GM12878 (cell line): ENCODE results near the gene MYH9.

Experiments
- BACH1 ChIP-seq: fragments of 450-650 bp; IDR thresholded peaks from 2 replicates; pipeline ENCODE4 v1.6.1; 2017; ENCODE audit warnings: mild to moderate bottlenecking, borderline replicate concordance
- CEBPB ChIP-seq, 2 experiments: fragments of 150-350 bp in 1 of 2; IDR thresholded peaks; 2 replicates each; pipeline ENCODE4 v1.6.1; 2012 to 2014; ENCODE audit warnings: low read depth in 2 of 2, low read length in 2 of 2, borderline replicate concordance in 1 of 2, inconsistent platforms in 1 of 2
- CTCF ChIP-seq, 3 experiments: IDR thresholded peaks in 2 of 3; conservative IDR thresholded peaks in 1 of 3; 2 replicates each; pipeline ENCODE4 v1.5.1; 2011; ENCODE audit warnings: low read depth in 3 of 3, low read length in 3 of 3, mild to moderate bottlenecking in 3 of 3, control low read depth in 2 of 3, moderate library complexity in 2 of 3, inconsistent platforms in 1 of 3, mixed read lengths in 1 of 3; ENCODE audit not compliant: control insufficient read depth in 2 of 3, insufficient read depth in 1 of 3; ENCODE audit errors: extremely low read depth in 1 of 3
- EZH2 ChIP-seq: IDR thresholded peaks from 2 replicates; pipeline ENCODE4 v1.6.1; 2012; ENCODE audit warnings: low read depth, mild to moderate bottlenecking, control low read depth, inconsistent platforms, low read length, borderline replicate concordance; ENCODE audit not compliant: control insufficient read depth
- FOXK2 ChIP-seq: fragments of 450-650 bp; IDR thresholded peaks from 2 replicates; pipeline ENCODE4 v1.6.1; 2017; ENCODE audit warnings: mild to moderate bottlenecking, moderate library complexity
- GABPA ChIP-seq: IDR thresholded peaks from 2 replicates; pipeline ENCODE4 v1.6.1; 2014; ENCODE audit warnings: antibody characterized with exemption, low read depth, mild to moderate bottlenecking, inconsistent platforms
- POLR2A ChIP-seq: IDR thresholded peaks from 2 replicates; pipeline ENCODE4 v1.6.1; 2011; ENCODE audit warnings: low read depth, mild to moderate bottlenecking, low read length
- POLR2AphosphoS5 ChIP-seq: IDR thresholded peaks from 2 replicates; pipeline ENCODE4 v1.6.1; 2011; ENCODE audit warnings: mild to moderate bottlenecking, low read length, inconsistent platforms
- SREBF2 ChIP-seq: IDR thresholded peaks from 2 replicates; pipeline ENCODE4 v1.6.1; 2012; ENCODE audit warnings: mild to moderate bottlenecking, low read length
- TCF7 ChIP-seq: IDR thresholded peaks from 2 replicates; pipeline ENCODE4 v1.6.1; 2014; ENCODE audit warnings: antibody characterized with exemption, borderline replicate concordance
- ZNF622 ChIP-seq: fragments of 450-650 bp; IDR thresholded peaks from 2 replicates; pipeline ENCODE4 v1.6.1; 2017; ENCODE audit warnings: mild to moderate bottlenecking, inconsistent platforms
- TF ChIP-seq, protein P1 (sequence below): fragments of 450-650 bp; IDR thresholded peaks from 2 replicates; pipeline ENCODE4 v1.6.1; 2018; ENCODE audit warnings: borderline replicate concordance, mild to moderate bottlenecking; ENCODE audit not compliant: partially characterized antibody
- TF ChIP-seq, protein P2 (sequence below): IDR thresholded peaks from 2 replicates; pipeline ENCODE4 v1.6.1; 2012; ENCODE audit warnings: mild to moderate bottlenecking, low read depth, low read length

- no peak for TF ChIP-seq ZNF622
- 0 out of 2 replicates have a peak, but pooled peaks have one; percentile 33 for TF ChIP-seq POLR2A
- TF ChIP-seq, protein P1, sequence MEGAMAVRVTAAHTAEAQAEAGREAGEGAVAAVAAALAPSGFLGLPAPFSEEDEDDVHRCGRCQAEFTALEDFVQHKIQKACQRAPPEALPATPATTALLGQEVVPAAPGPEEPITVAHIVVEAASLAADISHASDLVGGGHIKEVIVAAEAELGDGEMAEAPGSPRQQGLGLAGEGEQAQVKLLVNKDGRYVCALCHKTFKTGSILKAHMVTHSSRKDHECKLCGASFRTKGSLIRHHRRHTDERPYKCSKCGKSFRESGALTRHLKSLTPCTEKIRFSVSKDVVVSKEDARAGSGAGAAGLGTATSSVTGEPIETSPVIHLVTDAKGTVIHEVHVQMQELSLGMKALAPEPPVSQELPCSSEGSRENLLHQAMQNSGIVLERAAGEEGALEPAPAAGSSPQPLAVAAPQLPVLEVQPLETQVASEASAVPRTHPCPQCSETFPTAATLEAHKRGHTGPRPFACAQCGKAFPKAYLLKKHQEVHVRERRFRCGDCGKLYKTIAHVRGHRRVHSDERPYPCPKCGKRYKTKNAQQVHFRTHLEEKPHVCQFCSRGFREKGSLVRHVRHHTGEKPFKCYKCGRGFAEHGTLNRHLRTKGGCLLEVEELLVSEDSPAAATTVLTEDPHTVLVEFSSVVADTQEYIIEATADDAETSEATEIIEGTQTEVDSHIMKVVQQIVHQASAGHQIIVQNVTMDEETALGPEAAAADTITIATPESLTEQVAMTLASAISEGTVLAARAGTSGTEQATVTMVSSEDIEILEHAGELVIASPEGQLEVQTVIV = no peak
- TF ChIP-seq CEBPB (IDR thresholded peaks at IDR 0.05; ENCODE audit: borderline replicate concordance in 1 of 2, low read depth in 2 of 2, low read length in 2 of 2) = no peak
- TF ChIP-seq BACH1 = no peak
- 0 out of 2 replicates have a peak, but pooled peaks have one; percentile 43 for TF ChIP-seq POLR2AphosphoS5
- TF ChIP-seq SREBF2 = no peak
- no peak for TF ChIP-seq CTCF (IDR thresholded peaks at IDR 0.05 in 2 of 3, conservative IDR thresholded peaks at IDR 0.05 in 1 of 3; ENCODE audit: control insufficient read depth in 2 of 3, extremely low read depth in 1 of 3, insufficient read depth in 1 of 3, low read depth in 3 of 3, low read length in 3 of 3)
- TF ChIP-seq GABPA = peak; percentile 79
- TF ChIP-seq, protein P2, sequence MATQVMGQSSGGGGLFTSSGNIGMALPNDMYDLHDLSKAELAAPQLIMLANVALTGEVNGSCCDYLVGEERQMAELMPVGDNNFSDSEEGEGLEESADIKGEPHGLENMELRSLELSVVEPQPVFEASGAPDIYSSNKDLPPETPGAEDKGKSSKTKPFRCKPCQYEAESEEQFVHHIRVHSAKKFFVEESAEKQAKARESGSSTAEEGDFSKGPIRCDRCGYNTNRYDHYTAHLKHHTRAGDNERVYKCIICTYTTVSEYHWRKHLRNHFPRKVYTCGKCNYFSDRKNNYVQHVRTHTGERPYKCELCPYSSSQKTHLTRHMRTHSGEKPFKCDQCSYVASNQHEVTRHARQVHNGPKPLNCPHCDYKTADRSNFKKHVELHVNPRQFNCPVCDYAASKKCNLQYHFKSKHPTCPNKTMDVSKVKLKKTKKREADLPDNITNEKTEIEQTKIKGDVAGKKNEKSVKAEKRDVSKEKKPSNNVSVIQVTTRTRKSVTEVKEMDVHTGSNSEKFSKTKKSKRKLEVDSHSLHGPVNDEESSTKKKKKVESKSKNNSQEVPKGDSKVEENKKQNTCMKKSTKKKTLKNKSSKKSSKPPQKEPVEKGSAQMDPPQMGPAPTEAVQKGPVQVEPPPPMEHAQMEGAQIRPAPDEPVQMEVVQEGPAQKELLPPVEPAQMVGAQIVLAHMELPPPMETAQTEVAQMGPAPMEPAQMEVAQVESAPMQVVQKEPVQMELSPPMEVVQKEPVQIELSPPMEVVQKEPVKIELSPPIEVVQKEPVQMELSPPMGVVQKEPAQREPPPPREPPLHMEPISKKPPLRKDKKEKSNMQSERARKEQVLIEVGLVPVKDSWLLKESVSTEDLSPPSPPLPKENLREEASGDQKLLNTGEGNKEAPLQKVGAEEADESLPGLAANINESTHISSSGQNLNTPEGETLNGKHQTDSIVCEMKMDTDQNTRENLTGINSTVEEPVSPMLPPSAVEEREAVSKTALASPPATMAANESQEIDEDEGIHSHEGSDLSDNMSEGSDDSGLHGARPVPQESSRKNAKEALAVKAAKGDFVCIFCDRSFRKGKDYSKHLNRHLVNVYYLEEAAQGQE = no peak
- no peak for TF ChIP-seq TCF7
- no peak for TF ChIP-seq EZH2
- no peak for TF ChIP-seq FOXK2
These were observed 22.8 kb downstream of the MYH9 start for GRCh38 chr22:36365020-36365411.
